HAP-1 (cell line): Measurements from ENCODE around the gene NPIPB4.
"Not testable (repeated sequence)": the region's sequence is repeated elsewhere in the genome, so short reads cannot be mapped to it uniquely, and the experiment has no call there.

ENCODE experiments used
- DNase-seq, 2 experiments: peaks; one replicate each; pipeline ENCODE4 v3.0.0-alpha.2; 2016 to 2020; ENCODE audit warnings: low spot score in 2 of 2
- H3K27me3 ChIP-seq: fragments of 250-450 bp; sonication (Bioruptor Pico); 2 replicates; pipeline ENCODE4 v1.5.1; 2020; ENCODE audit warnings: low read depth, mild to moderate bottlenecking, moderate library complexity
- H3K36me3 ChIP-seq: fragments of 250-450 bp; sonication (Bioruptor Pico); replicated peaks from 2 replicates; pipeline ENCODE4 v1.5.1; 2020; ENCODE audit warnings: mild to moderate bottlenecking
- H3K4me1 ChIP-seq: fragments of 250-450 bp; sonication (Bioruptor Pico); 2 replicates; pipeline ENCODE4 v1.5.1; 2020; ENCODE audit warnings: mild to moderate bottlenecking
- H3K4me3 ChIP-seq: fragments of 250-450 bp; sonication (Bioruptor Pico); 2 replicates; pipeline ENCODE4 v1.5.1; 2020; ENCODE audit warnings: mild to moderate bottlenecking, moderate library complexity
- H3K9me3 ChIP-seq: fragments of 250-450 bp; sonication (Bioruptor Pico); 2 replicates; pipeline ENCODE4 v1.5.1; 2020; ENCODE audit warnings: mild to moderate bottlenecking, moderate library complexity
- in situ Hi-C: fragments of 300-500 bp; cut with MboI; formaldehyde crosslinking; loops from 3 replicates; pipeline ENCODE4 v1.14.3; 2020; ENCODE audit warnings: low sequenced_read_pairs, inconsistent platforms, mixed read lengths

NPIPB4 gene

DNA sequence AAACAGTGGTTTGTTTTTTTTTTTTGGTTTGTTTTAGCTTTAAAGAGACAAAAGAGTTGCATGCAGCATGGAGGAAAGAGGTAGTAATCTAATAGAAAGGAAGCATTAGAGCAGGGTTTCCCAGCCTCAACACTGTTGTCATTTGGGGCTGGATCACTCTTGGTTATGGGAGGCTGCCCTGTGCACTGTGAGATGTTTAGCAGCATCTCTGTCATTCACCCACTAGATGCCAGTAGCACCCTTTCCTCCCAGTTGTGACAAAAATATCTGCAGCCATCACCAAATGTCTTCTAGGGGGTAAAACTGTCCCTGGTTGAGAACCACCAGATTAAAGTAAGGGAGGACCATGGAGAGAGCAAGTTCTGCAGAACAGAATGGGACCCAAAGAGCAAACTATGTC, 40.5 kb downstream of the NPIPB4 start:
- DNase-seq, H3K4me1 ChIP-seq, H3K9me3 ChIP-seq, H3K36me3 ChIP-seq, H3K4me3 ChIP-seq, H3K27me3 ChIP-seq: not testable (repeated sequence)
- in situ Hi-C loops = loop anchor here (25.0 kb wide), 1 partner anchor 120 kb away; no protein-coding TSS in a partner anchor

DNA sequence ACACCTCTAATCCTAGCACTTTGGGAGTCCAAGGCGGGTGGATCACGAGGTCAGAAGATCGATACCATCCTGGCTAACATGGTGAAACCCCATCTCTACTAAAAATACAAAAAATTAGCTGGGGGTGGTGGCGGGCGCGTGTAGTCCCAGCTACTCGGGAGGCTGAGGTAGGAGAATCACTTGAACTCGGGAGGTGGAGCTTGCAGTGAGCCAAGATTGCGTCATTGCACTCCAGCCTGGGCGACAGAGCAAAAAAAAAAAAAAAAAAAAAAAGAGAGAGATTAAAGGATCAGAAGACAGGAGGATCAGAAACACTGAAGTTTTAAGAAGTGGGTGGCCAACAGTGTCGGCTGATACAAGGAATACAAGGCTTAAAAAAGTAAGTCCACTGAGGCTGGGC, 41.9 kb downstream of the NPIPB4 start:
- H3K36me3 ChIP-seq = peaks cover 12% of the 10 kb centered on the region
- H3K9me3 ChIP-seq, DNase-seq, H3K4me1 ChIP-seq, H3K4me3 ChIP-seq, H3K27me3 ChIP-seq: not testable (repeated sequence)
- in situ Hi-C loops = loop anchor here (25.0 kb wide), 1 partner anchor 122 kb away; no protein-coding TSS in a partner anchor

DNA sequence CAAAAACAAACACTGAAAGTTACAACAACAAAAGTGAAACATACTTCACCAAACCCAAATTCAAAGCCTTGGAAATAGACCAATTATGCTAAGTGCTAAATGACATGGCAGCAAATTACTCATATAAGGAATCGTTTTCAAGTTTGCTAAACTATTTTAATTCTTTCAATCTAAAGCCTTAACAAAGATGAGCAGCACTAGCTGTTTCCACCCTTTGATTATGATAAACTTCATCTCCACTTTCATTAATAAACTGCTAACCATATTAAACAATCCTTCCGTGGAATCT, 55.2 kb downstream of the NPIPB4 start:
- H3K27me3 ChIP-seq, H3K4me3 ChIP-seq, H3K9me3 ChIP-seq, H3K4me1 ChIP-seq, DNase-seq, H3K36me3 ChIP-seq: not testable (repeated sequence)
- in situ Hi-C loops = loop anchor here (25.0 kb wide), 1 partner anchor 135 kb away; no protein-coding TSS in a partner anchor

DNA sequence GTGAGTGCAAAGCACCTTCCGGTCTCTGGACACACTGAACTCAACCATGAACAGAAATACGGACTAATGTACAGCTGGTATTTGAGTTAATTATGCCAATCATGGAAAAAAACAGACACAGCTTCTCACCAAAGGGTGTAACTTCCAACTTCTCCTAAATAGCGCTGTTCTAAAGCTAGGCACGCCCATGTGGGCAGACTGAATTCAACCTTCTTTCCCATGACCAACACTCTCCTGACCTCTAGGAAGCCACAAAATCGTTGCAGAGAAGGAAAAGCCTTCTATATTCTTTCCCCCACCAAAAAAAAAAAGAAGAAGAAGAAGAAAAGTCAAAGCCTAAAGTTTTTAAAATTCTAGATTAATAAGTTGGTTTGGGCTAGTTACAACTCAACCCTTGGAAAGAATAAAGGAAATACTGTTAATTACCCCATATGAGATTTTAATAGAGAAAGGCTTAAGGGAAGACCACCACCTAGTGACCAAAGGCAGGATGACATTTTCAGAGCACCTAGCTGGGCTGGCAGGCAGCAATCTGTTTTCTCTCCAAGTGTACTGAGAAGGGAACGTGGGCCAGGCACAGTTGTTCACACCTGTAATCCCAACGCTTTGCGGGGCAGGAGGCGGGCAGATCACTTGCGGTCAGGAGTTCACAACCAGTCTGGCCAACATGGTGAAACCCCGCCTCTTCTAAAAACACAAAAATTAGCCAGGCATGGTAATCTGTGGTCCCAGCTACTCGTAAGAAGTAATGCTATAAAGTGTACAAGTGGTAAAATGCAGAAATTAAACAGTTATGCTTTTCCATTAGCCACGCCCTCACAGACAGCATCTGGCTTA, 55.8 kb downstream of the NPIPB4 start:
- not testable (repeated sequence) for H3K27me3 ChIP-seq, H3K4me3 ChIP-seq, H3K4me1 ChIP-seq, H3K9me3 ChIP-seq, H3K36me3 ChIP-seq
- peak; percentile 13 to 56 for DNase-seq
- in situ Hi-C loops = loop anchor here (25.0 kb wide), 1 partner anchor 136 kb away; no protein-coding TSS in a partner anchor

DNA sequence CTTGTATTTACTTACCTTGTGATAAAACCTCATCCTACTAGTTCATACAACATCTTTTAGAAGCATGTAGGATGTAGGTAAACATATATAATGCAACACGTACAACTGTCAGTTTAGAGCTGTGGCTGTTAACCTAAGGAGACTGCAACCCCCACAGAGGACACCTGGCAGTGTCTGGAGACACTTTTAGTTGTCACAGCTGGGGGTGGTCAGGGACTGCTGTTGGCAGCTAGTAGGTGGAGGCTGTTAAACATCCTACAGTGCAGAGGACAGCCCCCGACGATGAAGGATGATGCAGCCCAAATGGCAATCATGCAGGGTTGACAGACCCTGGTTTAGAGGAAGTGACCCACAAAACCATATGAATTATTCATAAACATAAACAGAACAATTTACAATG, 59.0 kb downstream of the NPIPB4 start:
- DNase-seq, H3K36me3 ChIP-seq, H3K4me3 ChIP-seq, H3K9me3 ChIP-seq, H3K27me3 ChIP-seq, in situ Hi-C loops, H3K4me1 ChIP-seq: not testable (repeated sequence)

DNA sequence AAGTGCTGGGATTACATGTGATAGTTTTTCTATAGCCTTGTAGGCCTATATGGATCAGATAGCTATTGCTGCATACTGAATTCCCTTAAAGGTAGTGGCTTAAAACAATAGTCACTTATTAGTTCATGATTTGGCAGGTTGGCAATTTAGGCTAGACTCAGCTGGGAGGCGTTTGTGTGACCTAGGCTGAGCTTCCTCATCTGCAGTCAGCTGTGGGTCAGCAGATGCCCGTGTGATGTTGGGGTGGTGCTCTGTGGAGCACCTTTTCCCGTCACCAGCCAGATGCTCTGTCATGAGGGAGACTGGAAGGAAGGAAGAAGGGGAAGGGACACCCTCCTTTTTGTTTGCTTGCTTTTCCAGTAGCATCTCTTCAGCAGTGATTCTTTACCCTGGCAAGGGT, 64.2 kb downstream of the NPIPB4 start:
- H3K36me3 ChIP-seq, H3K9me3 ChIP-seq, H3K4me1 ChIP-seq, in situ Hi-C loops, H3K27me3 ChIP-seq, DNase-seq, H3K4me3 ChIP-seq: not testable (repeated sequence)

DNA sequence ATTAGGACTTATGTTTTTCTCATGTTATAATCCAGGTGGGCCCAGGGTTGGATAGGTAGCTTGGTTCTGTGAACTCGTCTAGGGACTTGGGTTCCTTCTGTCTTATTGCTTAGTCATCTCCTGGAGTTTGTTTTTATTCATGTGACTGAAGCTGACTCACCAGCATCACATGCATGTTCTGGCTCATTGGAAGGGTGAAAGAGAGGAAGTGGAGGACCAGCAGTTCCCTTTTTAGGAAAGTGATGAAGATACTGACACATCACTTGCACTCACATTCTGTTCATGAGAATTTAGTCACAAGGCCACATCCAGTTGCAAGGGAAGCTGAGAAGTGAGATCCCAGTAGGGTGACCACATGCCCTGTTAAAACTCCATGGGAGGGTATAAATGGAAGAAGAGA, 67.0 kb downstream of the NPIPB4 start:
- H3K4me1 ChIP-seq, H3K36me3 ChIP-seq, in situ Hi-C loops, DNase-seq, H3K4me3 ChIP-seq, H3K9me3 ChIP-seq, H3K27me3 ChIP-seq: not testable (repeated sequence)
